ENCODE data around the gene TMEM161A. TPM values are rescaled to one million over a fixed set of nuclear protein-coding genes. Genes with fewer than 3 reads are reported as not detected.

TMEM161A gene
- total and polyA plus RNA-seq, 2 of the 13 experiments (the other 11 are each of a cell fraction or from before 2014, with no cell fraction given) = 25.9 to 31.4 TPM

DNA sequence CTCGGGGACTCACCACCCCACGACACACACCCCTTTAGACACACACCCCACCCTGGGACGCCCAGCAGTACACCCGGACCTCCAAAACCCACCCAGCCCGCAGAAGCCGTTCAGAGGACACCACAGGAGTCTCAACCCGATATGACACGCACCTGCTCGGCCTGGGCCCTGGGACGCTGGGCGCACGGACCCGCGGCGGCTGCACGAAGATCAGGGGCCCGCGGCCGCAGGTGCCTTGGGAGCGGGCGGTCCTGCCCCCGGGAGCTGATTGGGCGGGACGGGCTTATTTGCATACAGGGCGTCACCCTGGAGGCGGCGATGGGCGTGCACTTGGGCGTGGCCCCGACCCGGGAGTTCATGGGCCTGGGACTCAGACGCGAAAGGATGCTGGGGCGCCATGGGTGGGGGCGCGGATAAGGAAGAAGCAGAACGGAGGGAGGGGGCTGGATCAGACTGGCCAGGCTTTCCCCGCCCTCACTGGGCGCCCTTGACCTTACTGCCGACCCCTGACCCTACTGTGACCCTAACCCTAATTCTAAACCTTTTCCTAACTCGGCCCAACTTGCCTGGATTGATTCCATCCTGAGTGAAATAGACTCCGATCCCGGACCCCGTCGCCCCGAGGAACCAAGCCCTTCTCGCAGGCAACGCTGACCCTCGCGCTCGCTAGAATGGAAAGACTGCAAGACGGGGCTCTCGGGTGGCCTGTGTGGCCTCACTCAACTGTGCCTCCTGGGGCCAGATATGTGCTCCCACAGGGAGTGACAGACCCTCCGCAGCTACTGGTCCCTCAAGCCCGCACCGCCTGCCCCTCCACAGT lies 32.0 kb upstream of the TMEM161A start, which contains the start of gene MEF2B (continued):
- TF ChIP-seq IRX3 (CRISPR knock-in tag; IDR thresholded peaks at IDR 0.05; ENCODE audit: borderline replicate concordance, low read depth) = no peak
- TF ChIP-seq ZSCAN20 (CRISPR knock-in tag; IDR thresholded peaks at IDR 0.05; ENCODE audit: borderline replicate concordance) = no peak
- TF ChIP-seq MAFF (IDR thresholded peaks at IDR 0.05; ENCODE audit: low read depth, low read length) = no peak
- no peak for TF ChIP-seq LRRFIP1 (CRISPR knock-in tag; conservative IDR thresholded peaks at IDR 0.05)
- no peak for TF ChIP-seq GFI1 (CRISPR knock-in tag; IDR thresholded peaks at IDR 0.05; ENCODE audit: borderline replicate concordance)
- no peak for TF ChIP-seq ZNF30 (CRISPR knock-in tag; IDR thresholded peaks at IDR 0.05)
- TF ChIP-seq MXI1 (IDR thresholded peaks at IDR 0.05; ENCODE audit: borderline replicate concordance, low read depth, low read length) = peak; percentile 48; the same call in 1 of the 3 replicates
- TF ChIP-seq, protein P1, sequence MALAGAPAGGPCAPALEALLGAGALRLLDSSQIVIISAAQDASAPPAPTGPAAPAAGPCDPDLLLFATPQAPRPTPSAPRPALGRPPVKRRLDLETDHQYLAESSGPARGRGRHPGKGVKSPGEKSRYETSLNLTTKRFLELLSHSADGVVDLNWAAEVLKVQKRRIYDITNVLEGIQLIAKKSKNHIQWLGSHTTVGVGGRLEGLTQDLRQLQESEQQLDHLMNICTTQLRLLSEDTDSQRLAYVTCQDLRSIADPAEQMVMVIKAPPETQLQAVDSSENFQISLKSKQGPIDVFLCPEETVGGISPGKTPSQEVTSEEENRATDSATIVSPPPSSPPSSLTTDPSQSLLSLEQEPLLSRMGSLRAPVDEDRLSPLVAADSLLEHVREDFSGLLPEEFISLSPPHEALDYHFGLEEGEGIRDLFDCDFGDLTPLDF (CRISPR knock-in tag; IDR thresholded peaks at IDR 0.05) = no peak
- TF ChIP-seq MIER2 (CRISPR knock-in tag; IDR thresholded peaks at IDR 0.05) = no peak
- no peak for TF ChIP-seq ZNF629 (CRISPR knock-in tag; conservative IDR thresholded peaks at IDR 0.05)
- TF ChIP-seq RNF2 (conservative IDR thresholded peaks at IDR 0.05; ENCODE audit: low read depth) = no peak
- TF ChIP-seq ZNF142 (CRISPR knock-in tag; IDR thresholded peaks at IDR 0.05) = no peak
- TF ChIP-seq IRF2 (CRISPR knock-in tag; IDR thresholded peaks at IDR 0.05) = no peak
- TF ChIP-seq ZNF740 (CRISPR knock-in tag; IDR thresholded peaks at IDR 0.05) = no peak
- no peak for TF ChIP-seq NR1H2 (CRISPR knock-in tag; IDR thresholded peaks at IDR 0.05; ENCODE audit: borderline replicate concordance, low read depth)
- no peak for TF ChIP-seq ZNF878 (CRISPR knock-in tag; IDR thresholded peaks at IDR 0.05)
- TF ChIP-seq ZNF138 (CRISPR knock-in tag; IDR thresholded peaks at IDR 0.05; ENCODE audit: low read depth) = no peak
- no peak for TF ChIP-seq MTF1 (CRISPR knock-in tag; IDR thresholded peaks at IDR 0.05)
- no peak for TF ChIP-seq FOXM1 (CRISPR knock-in tag; IDR thresholded peaks at IDR 0.05)
- no peak for TF ChIP-seq TFAP4 (IDR thresholded peaks at IDR 0.05; ENCODE audit: borderline replicate concordance, low read depth)
